ENCODE measurements around the gene NFIX. TPM values are rescaled to one million over a fixed set of nuclear protein-coding genes. Genes with fewer than 3 reads are reported as not detected.

NFIX gene
- total and polyA plus RNA-seq, 9 of the 15 experiments (the other 6 are each of a cell fraction or from before 2014, with no cell fraction given), result 0.28 to 26.8 (median 5.4) TPM

DNA sequence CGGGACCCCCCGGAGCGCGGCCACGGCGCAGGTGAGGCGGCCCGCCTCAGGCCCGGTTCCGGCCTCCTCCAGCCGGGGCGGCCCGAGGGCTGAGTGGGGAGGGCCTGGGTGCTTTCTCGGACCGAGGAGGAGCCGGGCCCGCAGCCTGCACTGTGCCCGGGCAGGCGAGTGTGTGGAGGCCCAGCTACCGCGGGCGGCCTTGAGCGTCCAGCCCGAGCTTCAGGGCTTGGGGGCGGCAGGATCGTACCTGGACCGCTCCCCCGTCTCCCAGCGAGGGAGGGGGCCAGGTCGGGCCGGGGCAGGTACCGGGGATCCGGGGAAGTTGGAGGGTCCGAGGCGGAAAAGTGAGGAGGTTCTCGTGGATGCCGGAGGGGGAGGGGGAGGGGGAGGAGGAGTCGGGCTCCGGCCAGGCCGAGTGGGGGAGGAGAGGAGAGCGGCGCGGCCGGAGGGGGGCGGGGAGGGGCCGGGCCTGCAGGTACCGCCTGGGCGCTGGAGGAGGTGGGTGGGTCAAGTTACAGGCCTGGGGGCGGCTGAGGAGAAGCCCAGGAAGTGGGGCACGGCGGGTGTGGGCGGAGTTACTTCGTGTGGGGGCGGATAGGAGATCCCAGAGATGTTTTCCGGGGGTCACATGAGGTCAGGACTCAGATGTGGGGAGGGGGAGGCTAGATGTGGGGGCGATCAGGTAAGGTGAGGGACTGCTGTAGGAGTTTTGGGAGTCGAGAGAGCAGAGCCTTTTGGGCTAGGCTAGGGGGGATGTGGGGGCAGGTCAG lies 123.3 kb downstream of the NFIX start (continued):
- TF ChIP-seq, protein P1, sequence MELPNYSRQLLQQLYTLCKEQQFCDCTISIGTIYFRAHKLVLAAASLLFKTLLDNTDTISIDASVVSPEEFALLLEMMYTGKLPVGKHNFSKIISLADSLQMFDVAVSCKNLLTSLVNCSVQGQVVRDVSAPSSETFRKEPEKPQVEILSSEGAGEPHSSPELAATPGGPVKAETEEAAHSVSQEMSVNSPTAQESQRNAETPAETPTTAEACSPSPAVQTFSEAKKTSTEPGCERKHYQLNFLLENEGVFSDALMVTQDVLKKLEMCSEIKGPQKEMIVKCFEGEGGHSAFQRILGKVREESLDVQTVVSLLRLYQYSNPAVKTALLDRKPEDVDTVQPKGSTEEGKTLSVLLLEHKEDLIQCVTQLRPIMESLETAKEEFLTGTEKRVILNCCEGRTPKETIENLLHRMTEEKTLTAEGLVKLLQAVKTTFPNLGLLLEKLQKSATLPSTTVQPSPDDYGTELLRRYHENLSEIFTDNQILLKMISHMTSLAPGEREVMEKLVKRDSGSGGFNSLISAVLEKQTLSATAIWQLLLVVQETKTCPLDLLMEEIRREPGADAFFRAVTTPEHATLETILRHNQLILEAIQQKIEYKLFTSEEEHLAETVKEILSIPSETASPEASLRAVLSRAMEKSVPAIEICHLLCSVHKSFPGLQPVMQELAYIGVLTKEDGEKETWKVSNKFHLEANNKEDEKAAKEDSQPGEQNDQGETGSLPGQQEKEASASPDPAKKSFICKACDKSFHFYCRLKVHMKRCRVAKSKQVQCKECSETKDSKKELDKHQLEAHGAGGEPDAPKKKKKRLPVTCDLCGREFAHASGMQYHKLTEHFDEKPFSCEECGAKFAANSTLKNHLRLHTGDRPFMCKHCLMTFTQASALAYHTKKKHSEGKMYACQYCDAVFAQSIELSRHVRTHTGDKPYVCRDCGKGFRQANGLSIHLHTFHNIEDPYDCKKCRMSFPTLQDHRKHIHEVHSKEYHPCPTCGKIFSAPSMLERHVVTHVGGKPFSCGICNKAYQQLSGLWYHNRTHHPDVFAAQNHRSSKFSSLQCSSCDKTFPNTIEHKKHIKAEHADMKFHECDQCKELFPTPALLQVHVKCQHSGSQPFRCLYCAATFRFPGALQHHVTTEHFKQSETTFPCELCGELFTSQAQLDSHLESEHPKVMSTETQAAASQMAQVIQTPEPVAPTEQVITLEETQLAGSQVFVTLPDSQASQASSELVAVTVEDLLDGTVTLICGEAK (IDR thresholded peaks at IDR 0.05), result 0 out of 2 replicates have a peak, but pooled peaks have one; percentile 15
- TF ChIP-seq, protein P1 (CRISPR knock-in tag; IDR thresholded peaks at IDR 0.05), result no peak
- TF ChIP-seq JUND (IDR thresholded peaks at IDR 0.05; ENCODE audit: borderline replicate concordance, low read depth, low read length) (0 out of 2 replicates have a peak, but pooled peaks have one; percentile 10), JUND (tag; IDR thresholded peaks at IDR 0.05; ENCODE audit: borderline replicate concordance, low read depth, low read length) (no peak), NFIC (IDR thresholded peaks at IDR 0.05) (no peak), COPS2 (conservative IDR thresholded peaks at IDR 0.05) (no peak), TBL1XR1 (IDR thresholded peaks at IDR 0.05; ENCODE audit: low read length in 2 of 2) (peak in 1 of 2 experiments; percentile 53; a peak in 1 of 4 replicates), RBBP5 (IDR thresholded peaks at IDR 0.05; ENCODE audit: borderline replicate concordance, insufficient read depth, low read length, poor library complexity, severe bottlenecking) (peak; percentile 76), TFAM (CRISPR knock-in tag; conservative IDR thresholded peaks at IDR 0.05) (no peak), ZBTB7A (IDR thresholded peaks at IDR 0.05; ENCODE audit: borderline replicate concordance, control insufficient read depth, low read depth, low read length) (peak; percentile 84; the same call in 1 of the 2 replicates), TGIF2 (CRISPR knock-in tag; IDR thresholded peaks at IDR 0.05) (peak; percentile 56; the same call in 1 of the 2 replicates)
- TF ChIP-seq, protein P2, sequence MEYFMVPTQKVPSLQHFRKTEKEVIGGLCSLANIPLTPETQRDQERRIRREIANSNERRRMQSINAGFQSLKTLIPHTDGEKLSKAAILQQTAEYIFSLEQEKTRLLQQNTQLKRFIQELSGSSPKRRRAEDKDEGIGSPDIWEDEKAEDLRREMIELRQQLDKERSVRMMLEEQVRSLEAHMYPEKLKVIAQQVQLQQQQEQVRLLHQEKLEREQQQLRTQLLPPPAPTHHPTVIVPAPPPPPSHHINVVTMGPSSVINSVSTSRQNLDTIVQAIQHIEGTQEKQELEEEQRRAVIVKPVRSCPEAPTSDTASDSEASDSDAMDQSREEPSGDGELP (CRISPR knock-in tag; IDR thresholded peaks at IDR 0.05; ENCODE audit: borderline replicate concordance), result peak; percentile 55; the same call in 1 of the 2 replicates
- TF ChIP-seq, protein P3, sequence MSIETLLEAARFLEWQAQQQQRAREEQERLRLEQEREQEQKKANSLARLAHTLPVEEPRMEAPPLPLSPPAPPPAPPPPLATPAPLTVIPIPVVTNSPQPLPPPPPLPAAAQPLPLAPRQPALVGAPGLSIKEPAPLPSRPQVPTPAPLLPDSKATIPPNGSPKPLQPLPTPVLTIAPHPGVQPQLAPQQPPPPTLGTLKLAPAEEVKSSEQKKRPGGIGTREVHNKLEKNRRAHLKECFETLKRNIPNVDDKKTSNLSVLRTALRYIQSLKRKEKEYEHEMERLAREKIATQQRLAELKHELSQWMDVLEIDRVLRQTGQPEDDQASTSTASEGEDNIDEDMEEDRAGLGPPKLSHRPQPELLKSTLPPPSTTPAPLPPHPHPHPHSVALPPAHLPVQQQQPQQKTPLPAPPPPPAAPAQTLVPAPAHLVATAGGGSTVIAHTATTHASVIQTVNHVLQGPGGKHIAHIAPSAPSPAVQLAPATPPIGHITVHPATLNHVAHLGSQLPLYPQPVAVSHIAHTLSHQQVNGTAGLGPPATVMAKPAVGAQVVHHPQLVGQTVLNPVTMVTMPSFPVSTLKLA (conservative IDR thresholded peaks at IDR 0.05), result peak in 1 of 2 experiments; percentile 54; a peak in 2 of 4 replicates
